Fibroblast of villous mesenchyme (primary cell): Measurements from ENCODE around the gene OXER1. TPM values are rescaled to one million over a fixed set of nuclear protein-coding genes. Genes with fewer than 3 reads are reported as not detected.

ENCODE experiments used
- DNase-seq: peaks from one replicate; pipeline ENCODE4 v3.0.0-alpha.2; 2010; ENCODE audit warnings: low read depth
- H3K4me3 ChIP-seq: 2 replicates; pipeline ENCODE4 v1.5.1; 2011; ENCODE audit warnings: low read depth, mild to moderate bottlenecking, low read length
- total RNA-seq: library from RNA; depleted of rRNA; stranded (reverse); fragments of >200 nt; gene quantifications from 2 replicates; pipeline ENCODE4 v1.2.3, GENCODE V29; 2012
- TF ChIP-seq, protein P1 (sequence below): IDR thresholded peaks from 2 replicates; pipeline ENCODE4 v1.5.1; 2012; ENCODE audit warnings: low read depth, mild to moderate bottlenecking, low read length; ENCODE audit not compliant: insufficient read depth

The OXER1 gene
- total RNA-seq, 1 donor, result under 0.01 TPM

- no peak overlapping the region for H3K4me3 ChIP-seq
- peak; percentile 61 for DNase-seq
- TF ChIP-seq, protein P1, sequence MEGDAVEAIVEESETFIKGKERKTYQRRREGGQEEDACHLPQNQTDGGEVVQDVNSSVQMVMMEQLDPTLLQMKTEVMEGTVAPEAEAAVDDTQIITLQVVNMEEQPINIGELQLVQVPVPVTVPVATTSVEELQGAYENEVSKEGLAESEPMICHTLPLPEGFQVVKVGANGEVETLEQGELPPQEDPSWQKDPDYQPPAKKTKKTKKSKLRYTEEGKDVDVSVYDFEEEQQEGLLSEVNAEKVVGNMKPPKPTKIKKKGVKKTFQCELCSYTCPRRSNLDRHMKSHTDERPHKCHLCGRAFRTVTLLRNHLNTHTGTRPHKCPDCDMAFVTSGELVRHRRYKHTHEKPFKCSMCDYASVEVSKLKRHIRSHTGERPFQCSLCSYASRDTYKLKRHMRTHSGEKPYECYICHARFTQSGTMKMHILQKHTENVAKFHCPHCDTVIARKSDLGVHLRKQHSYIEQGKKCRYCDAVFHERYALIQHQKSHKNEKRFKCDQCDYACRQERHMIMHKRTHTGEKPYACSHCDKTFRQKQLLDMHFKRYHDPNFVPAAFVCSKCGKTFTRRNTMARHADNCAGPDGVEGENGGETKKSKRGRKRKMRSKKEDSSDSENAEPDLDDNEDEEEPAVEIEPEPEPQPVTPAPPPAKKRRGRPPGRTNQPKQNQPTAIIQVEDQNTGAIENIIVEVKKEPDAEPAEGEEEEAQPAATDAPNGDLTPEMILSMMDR, result peak; percentile 57
Measured at GRCh38 chr2:42770288-42771131, 6.6 kb upstream of the OXER1 start.

GRCh38 chr2:42769583-42770287 is 5.8 kb upstream of the OXER1 start:
- no peak for DNase-seq
- no peak overlapping the region for H3K4me3 ChIP-seq
- TF ChIP-seq, protein P1, result no peak

DNA sequence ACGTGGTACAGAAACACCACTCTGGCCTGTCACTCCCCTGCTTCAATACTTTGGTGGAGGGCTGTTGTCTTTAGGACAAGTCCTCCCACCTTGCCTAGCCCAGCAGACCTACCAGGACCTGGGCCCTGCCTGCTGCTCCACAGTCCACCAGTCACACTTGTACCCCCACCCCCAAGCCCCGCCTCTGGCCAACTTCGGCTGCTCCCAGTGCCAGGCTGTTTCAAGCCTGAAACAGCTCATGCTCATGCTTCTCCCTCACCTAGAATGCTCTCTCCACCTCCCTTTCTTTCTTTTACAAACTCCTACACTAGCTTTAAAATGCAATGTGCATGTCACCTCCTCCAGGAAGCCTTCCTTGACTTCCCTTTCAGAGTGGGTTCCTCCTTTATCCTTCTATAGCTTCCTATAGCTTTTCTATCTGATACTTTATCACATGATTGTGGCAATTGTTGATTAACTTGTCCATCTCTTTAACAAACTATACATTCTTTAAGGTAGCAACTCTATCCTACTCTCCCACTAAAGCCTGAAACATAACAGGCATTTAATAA is 4.8 kb upstream of the OXER1 start:
- DNase-seq, result no peak
- TF ChIP-seq, protein P1, result no peak
- no peak overlapping the region for H3K4me3 ChIP-seq

DNA sequence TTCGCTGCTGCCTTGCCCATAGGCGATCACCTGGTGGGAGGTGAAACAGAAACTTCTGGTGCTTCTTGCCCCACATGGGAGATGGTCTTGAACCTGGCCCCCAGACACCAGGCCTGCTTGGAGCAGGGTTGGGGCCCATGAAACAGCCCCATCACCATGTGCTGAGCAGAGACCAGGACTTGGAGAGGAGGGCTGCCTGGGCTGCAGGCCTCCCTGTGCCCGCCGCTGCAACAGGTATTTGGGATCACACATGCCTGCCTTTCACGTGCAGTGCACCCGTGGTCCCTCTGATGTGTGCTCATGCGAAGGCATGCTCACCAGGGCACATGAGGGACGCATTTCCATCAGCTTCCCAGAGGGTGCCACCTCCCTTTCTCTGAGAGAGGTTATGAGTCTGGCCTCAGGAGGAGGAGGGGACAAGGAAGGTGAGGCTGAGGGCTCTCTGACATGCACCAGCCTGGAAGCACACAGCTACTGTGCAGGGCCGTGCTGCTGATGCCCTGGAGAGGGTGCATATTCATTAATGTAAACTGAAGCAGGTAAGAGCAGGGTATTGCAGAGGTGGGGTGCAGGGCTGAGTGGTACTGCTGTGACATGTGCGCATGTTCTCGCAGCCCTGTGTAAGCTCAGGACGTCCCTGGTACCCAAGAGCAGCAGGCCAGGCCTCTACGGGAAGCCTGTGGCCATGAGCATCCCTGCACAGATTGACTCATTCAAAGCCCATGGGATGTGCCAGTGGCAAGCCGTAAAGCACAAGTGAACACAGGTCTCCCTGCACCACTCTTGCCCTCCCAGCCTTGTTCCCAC is 4.2 kb upstream of the OXER1 start:
- no peak for DNase-seq
- TF ChIP-seq, protein P1, result no peak
- H3K4me3 ChIP-seq, result no peak overlapping the region

DNA sequence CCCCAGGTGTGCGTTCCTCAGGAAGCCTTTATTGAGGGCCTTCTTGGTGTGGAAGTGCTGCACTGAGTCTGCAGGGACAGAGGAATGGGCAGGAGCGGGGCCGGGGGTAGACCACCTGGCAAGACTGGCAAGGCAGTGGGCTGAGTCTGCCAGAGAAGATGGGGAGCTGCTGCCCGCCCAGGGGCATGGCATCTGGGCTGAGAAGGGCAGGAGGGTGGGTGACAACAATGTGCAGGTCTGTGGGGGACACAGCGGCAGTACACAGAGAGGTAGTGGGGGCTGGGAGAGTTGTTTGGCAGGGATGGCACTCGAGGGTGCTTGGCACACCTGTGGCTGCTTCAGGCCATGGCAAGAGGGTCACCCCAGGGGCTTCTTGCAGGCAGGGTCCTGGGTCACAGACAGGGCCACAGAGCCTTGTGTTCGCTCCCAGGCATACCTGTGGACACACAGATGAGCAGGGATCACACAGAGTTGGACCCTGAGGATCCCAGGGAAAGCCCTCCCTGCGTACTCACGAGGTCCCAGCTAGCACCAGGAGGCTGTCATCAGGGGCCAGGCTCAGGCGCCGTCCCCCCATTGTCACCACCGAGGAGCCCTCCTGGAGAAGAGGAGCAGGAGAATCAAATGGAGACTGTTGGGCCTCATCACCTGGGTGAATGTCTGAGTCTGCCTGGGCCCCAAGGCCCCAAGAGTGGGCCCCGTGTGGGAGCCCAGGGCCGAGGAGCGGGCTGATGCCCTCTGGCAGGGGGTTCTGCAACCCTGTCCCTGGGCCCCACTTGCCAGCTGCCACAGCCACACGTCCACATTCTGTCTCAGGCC is 3.4 kb upstream of the OXER1 start:
- H3K4me3 ChIP-seq, result no peak overlapping the region
- TF ChIP-seq, protein P1, result no peak
- DNase-seq, result no peak

DNA sequence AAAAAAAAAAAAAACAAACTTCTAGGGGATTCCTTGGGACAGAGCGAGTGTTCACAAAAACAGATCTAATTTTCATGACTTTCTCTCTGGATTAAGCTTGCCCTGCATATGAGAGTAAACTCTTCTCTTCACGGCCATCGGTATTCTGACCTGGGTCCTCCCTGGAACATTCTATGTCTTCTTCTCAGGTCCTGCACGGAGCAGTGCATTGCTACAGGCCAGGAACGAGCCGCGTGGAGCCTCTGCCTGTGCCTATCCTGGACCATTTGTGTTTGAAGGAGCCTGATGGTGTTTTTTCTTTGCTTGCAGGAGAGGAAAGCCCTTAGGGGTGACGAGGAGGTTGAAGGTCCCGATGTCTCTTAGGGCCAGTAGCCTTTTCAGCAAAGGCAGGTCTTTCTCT is 1.8 kb upstream of the OXER1 start:
- TF ChIP-seq, protein P1, result no peak
- DNase-seq, result no peak
- no peak overlapping the region for H3K4me3 ChIP-seq
